ENCODE data around the gene C4BPB.
A peak's percentile ranks its signal among the peaks of the same experiment; 100 is the strongest.

The C4BPB gene

DNA sequence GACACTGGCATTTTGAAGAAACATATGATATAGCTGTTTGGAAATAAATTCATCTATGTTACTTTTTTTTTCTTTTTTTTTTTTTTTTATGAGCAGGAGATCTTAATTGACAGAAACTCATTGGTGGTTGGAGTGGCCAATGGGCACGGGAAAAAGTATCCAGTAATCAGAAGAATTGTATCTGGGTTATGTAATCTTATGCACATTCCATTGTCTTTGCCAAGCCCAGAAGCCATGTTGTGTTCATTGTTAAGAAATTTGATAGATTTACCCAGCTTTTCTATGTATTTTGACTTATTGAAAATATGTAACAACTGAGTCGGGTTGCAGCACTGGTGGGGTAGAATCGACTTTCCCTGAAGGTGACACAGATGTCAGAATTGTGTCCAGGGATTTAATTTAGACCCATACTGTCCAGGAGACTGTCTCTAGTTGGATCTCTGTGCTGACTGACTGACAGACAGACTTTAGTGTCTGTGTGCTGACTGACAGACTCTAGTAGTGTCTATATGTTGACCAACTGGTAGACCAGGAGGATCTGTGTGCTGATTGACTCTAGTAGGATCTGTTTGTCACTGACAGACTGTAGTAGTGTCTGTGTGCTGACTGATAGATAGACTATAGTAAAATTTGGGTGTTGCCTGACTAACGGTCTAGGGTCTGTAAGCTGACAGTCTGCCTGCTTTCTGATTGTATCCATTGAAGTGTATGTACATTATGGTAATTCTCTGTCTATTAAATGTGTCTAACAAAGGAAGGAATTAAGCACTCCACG lies 12.3 kb upstream of the C4BPB start:
- TF ChIP-seq CTCF (IDR thresholded peaks at IDR 0.05; ENCODE audit: low read depth, low read length, missing control alignments), result no peak
- in situ Hi-C loops (cut with HindIII; ENCODE audit: low sequenced_read_pairs), result no loop called here
- DNase-seq (ENCODE audit: low read depth), result no peak
- H3K4me3 ChIP-seq (ENCODE audit: low read depth, low read length), result no peak overlapping the region

GRCh38 chr1:207077012-207077411 lies 11.6 kb upstream of the C4BPB start:
- H3K4me3 ChIP-seq (ENCODE audit: low read depth, low read length), result no peak overlapping the region
- no peak for DNase-seq (ENCODE audit: low read depth)
- in situ Hi-C loops (cut with HindIII; ENCODE audit: low sequenced_read_pairs), result no loop called here
- TF ChIP-seq CTCF (IDR thresholded peaks at IDR 0.05; ENCODE audit: low read depth, low read length, missing control alignments), result no peak

DNA sequence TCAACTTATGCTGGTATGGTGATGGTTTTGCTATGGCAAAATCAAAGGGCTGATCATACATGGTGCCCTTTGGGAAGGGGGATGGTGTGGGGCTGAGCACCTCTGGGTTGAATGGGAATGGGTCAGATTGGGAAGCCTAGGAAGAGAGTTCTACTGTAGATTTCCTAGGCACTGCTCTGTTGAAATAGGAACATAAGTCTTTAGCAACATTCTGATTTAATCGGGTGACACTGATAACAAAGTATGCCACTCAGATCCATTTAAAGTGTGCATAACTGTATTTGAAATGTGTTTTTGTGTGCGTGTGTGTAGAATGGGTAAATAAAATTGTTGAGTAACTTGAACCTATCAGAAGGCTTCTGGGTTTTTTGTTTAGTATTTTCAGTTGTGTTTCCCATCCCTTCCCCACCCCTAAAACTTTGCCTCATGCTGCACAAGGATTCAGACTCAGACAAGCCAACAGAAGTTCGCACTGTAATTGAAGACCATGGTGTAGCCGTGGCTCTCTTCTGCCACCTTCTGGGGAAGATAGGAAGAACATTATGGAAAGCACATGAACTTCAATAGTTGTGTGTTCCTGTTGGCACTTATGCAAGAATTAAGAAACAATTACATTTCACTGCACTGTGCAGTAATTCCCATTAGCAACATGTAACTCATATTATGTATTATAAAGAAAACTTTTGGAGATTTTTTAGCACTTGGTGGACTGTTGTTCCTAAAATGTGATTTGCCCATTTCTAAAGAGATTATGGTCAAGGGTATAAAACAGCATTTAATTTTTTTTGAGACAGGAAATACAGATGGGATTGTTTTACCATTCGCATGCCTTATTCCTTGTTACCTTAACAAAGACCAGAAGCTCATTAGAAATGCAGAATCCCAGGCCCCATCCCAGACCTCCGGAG lies 10.9 kb upstream of the C4BPB start:
- no peak overlapping the region for H3K4me3 ChIP-seq (ENCODE audit: low read depth, low read length)
- peak; percentile 76 for DNase-seq (ENCODE audit: low read depth)
- peak; percentile 94 for TF ChIP-seq CTCF (IDR thresholded peaks at IDR 0.05; ENCODE audit: low read depth, low read length, missing control alignments)
- in situ Hi-C loops (cut with HindIII; ENCODE audit: low sequenced_read_pairs), result no loop called here

DNA sequence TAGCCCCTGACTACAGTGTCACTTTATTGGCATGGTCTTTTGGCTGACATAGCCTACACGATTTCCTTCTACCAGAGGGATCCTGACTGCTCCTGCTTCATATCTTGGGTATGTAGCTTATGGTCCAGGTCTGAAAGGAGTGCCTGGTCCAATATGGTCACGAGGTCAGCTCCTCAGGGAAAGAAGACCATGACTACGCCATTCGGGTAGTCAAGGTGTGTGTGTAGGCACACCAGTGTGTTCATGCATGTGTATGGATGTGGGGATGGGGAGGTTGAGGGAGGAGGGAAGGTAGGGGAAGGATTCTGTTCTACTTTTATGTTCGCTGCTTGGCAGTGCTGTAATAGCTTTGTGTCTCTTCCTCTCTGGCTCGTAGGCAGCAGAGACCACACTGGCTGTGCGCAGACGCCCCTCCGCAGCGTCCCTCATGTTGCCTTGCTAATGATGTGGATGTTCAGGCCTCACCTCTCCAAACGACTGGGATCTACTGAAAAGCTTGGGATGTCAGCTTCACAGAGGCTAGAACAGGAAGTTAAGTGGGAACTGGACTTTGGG lies 10.0 kb upstream of the C4BPB start:
- TF ChIP-seq CTCF (IDR thresholded peaks at IDR 0.05; ENCODE audit: low read depth, low read length, missing control alignments), result no peak
- in situ Hi-C loops (cut with HindIII; ENCODE audit: low sequenced_read_pairs), result no loop called here
- no peak overlapping the region for H3K4me3 ChIP-seq (ENCODE audit: low read depth, low read length)
- no peak for DNase-seq (ENCODE audit: low read depth)

DNA sequence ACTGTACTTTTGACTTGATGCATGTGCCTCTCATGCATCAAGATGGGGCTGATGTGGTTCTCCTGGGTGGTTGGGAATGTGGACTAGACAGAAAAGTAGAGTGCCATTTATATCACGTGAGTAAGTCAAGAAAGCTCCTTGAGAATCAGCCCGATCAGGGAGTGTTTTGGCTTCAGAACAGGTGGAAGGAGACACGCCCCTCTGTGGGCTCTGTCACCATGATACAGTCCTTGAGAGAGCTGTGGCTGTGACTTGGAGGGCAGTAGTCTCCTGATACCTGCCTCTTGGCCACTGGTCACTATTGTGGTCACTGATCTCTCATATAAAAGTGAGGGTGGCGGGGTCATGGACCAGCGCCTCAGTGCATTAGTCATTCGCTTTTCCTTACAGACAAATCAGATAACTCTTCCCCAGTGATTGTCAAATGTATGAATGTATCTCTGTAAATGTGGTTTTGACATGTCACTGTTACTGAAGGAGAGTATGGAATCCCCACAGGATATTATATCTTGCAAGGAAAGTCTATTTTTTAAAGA lies 8.9 kb upstream of the C4BPB start:
- H3K4me3 ChIP-seq (ENCODE audit: low read depth, low read length), result no peak overlapping the region
- DNase-seq (ENCODE audit: low read depth), result no peak
- in situ Hi-C loops (cut with HindIII; ENCODE audit: low sequenced_read_pairs), result no loop called here
- no peak for TF ChIP-seq CTCF (IDR thresholded peaks at IDR 0.05; ENCODE audit: low read depth, low read length, missing control alignments)

DNA sequence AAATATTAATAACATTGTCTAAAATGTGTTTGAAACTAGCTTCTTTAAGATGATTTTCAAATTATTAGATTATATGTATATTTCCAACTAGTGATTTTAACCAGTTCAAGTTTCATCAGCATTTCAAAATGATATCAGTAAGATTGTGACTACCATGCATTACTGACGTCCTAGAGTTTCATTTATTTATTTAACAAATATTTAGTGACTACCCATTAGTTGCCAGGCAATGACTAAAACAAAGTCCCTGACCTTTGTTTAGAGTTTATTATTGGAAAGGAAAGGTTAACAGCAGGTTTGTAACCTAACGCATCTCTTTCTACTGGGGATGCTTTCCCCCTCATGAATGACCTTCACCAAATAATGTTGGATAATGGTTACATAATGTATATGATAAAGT lies 7.6 kb upstream of the C4BPB start:
- H3K4me3 ChIP-seq (ENCODE audit: low read depth, low read length), result no peak overlapping the region
- no peak for TF ChIP-seq CTCF (IDR thresholded peaks at IDR 0.05; ENCODE audit: low read depth, low read length, missing control alignments)
- in situ Hi-C loops (cut with HindIII; ENCODE audit: low sequenced_read_pairs), result no loop called here
- DNase-seq (ENCODE audit: low read depth), result no peak

Measured in astrocyte of the cerebellum (primary cell).